Endodermal cell (in vitro differentiated cells): ENCODE results near the gene INSC. TPM values are rescaled to one million over a fixed set of nuclear protein-coding genes. Genes with fewer than 3 reads are reported as not detected.

Experiments used
- DNase-seq: peaks from one replicate; pipeline ENCODE4 v3.0.0-alpha.2; 2017
- H3K27ac ChIP-seq: 2 replicates; pipeline ENCODE4 v1.5.1; 2013; ENCODE audit warnings: mild to moderate bottlenecking, low read depth, low read length, moderate library complexity
- H3K27me3 ChIP-seq: 2 replicates; pipeline ENCODE4 v1.6.1; 2013; ENCODE audit warnings: mild to moderate bottlenecking, low read length, moderate library complexity; ENCODE audit not compliant: insufficient read depth, control insufficient read depth, poor library complexity, severe bottlenecking
- H3K36me3 ChIP-seq: 2 replicates; pipeline ENCODE4 v1.7.0; 2013; ENCODE audit warnings: mild to moderate bottlenecking, low read length, moderate library complexity; ENCODE audit not compliant: control insufficient read depth, insufficient read depth
- H3K4me1 ChIP-seq: one replicate; pipeline ENCODE4 v1.7.0; 2013; ENCODE audit warnings: low read length; ENCODE audit not compliant: control insufficient read depth, insufficient read depth
- H3K4me3 ChIP-seq: 2 replicates; pipeline ENCODE4 v1.5.1; 2013; ENCODE audit warnings: mild to moderate bottlenecking, low read length, moderate library complexity
- H3K9ac ChIP-seq: 2 replicates; pipeline ENCODE4 v1.6.1; 2013; ENCODE audit warnings: mild to moderate bottlenecking, low read length, moderate library complexity; ENCODE audit not compliant: poor library complexity, severe bottlenecking; ENCODE audit errors: extremely low read depth
- H3K9me3 ChIP-seq: 2 replicates; pipeline ENCODE4 v1.6.1; 2013; ENCODE audit warnings: mild to moderate bottlenecking, low read length, moderate library complexity; ENCODE audit not compliant: control insufficient read depth
- H3K27ac Mint-ChIP-seq: 2 replicates; pipeline ENCODE4 v1.8.0; 2020; ENCODE audit warnings: mixed read lengths
- H3K27me3 Mint-ChIP-seq: 2 replicates; pipeline ENCODE4 v1.8.0; 2021; ENCODE audit warnings: mild to moderate bottlenecking, mixed read lengths; ENCODE audit not compliant: insufficient read depth
- H3K36me3 Mint-ChIP-seq: 2 replicates; pipeline ENCODE4 v1.8.0; 2020; ENCODE audit warnings: low read depth, mixed read lengths
- H3K4me1 Mint-ChIP-seq: 2 replicates; pipeline ENCODE4 v1.8.0; 2020; ENCODE audit warnings: mixed read lengths
- H3K4me3 Mint-ChIP-seq: 2 replicates; pipeline ENCODE4 v1.8.0; 2020; ENCODE audit warnings: mild to moderate bottlenecking, moderate library complexity, mixed read lengths
- H3K9me3 Mint-ChIP-seq: 2 replicates; pipeline ENCODE4 v1.8.0; 2020; ENCODE audit warnings: mild to moderate bottlenecking, mixed read lengths
- CTCF ChIP-seq: fragments of 200-600 bp; sonication (generic); conservative IDR thresholded peaks from 2 replicates; pipeline ENCODE4 v1.5.0; 2021; ENCODE audit warnings: antibody characterized with exemption, mild to moderate bottlenecking
- WGBS, 2 experiments: methylation state at CpG; one replicate each; pipeline versions ENCODE4 v1.1.5 to v1.1.7; 2013; ENCODE audit warnings: missing lambda C conversion rate in 2 of 2, mixed read lengths in 1 of 2; ENCODE audit not compliant: insufficient coverage in 1 of 2, insufficient read length in 1 of 2; 5-methylcytosine and 5-hydroxymethylcytosine counted together
- total RNA-seq, 2 donors: library from RNA; stranded (reverse); fragmentation: NEBNext Ultra II Directional in 1 of 2; extraction: Animal tissue kit (Norgen Biotek cat#: 25700) in 1 of 2; gene quantifications; 2 replicates in 1 of 2; 3 replicates in 1 of 2; pipeline ENCODE4 v1.2.1, GENCODE V29; 2021

INSC gene
- total RNA-seq, 2 donors from 2014 or later = not detected

GRCh38 chr11:15295695-15296094 lies 181.0 kb downstream of the INSC start:
- H3K27ac Mint-ChIP-seq = no peak overlapping the region
- Histone ChIP-seq H3K4me1 (no peaks in the 10 kb centered on the region), H3K27ac (no peak overlapping the region), H3K4me3 (no peak overlapping the region), H3K36me3 (no peaks in the 10 kb centered on the region), H3K27me3 (no peaks in the 10 kb centered on the region), H3K9me3 (no peaks in the 10 kb centered on the region), H3K9ac (no peak overlapping the region)
- DNase-seq = no peak
- no peaks in the 10 kb centered on the region for H3K4me1 Mint-ChIP-seq
- peaks cover 4% of the 10 kb centered on the region for H3K27me3 Mint-ChIP-seq
- no peak overlapping the region for H3K4me3 Mint-ChIP-seq
- WGBS, 2 experiments = 25% methylated on average over 1 of the region's 1 CpG; no CpG with 5 or more reads in 1 of the 2 experiments
- TF ChIP-seq CTCF = no peak
- no peaks in the 10 kb centered on the region for H3K9me3 Mint-ChIP-seq
- H3K36me3 Mint-ChIP-seq = no peaks in the 10 kb centered on the region

Other genes with a start within 250 kb of the INSC start
- 10 to 100 TPM; 10.4 to 12.4 TPM for gene CYP2R1, start 222.7 kb upstream of the INSC start, total RNA-seq
- gene CALCA, start 142.6 kb upstream of the INSC start, total RNA-seq = not detected
- not detected for gene CALCB, start 41.3 kb upstream of the INSC start, total RNA-seq